Measurements from ENCODE around the gene TPM4. TPM values are rescaled to one million over a fixed set of nuclear protein-coding genes. Genes with fewer than 3 reads are reported as not detected.

Gene TPM4
- total and polyA plus RNA-seq, 2 of the 13 experiments (the other 11 are each of a cell fraction or from before 2014, with no cell fraction given): 180 to 188 TPM

DNA sequence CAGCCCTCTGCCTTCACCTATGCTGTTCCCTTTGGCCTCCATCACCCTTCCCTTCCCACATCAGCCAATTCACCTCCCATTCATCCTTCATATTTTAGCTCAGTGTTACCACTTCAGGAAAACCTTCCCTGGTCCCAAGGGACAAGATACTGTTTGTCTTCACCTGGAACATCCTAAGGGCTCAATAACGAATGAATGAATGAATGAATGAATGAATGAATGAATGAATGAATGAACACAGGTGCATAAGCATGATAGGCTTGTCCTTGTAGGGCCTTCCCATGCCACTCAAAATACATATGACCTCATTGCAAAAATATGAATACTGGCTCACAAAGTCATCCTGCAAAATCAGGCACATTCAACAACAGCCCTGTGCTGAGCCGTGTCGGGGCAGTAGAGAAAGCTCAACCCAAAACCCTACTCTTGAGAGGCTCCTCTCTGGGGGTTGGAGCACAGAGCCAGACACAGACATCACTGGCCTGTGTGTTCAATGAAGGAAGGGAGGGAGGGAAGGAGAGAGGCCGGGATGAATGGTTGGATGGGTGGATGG lies 33.7 kb upstream of the TPM4 start:
- no peak overlapping the region for H3K27ac ChIP-seq (ENCODE audit: extremely low read length, insufficient read depth, low read length)
- no peak overlapping the region for H3K4me3 ChIP-seq (replicated peaks in 1 of 3; ENCODE audit: insufficient read depth in 1 of 3, low read depth in 2 of 3, low read length in 3 of 3)
- no TSS peak for BruUV-seq (replicated peaks)
- no peak overlapping the region for H3K9ac ChIP-seq (ENCODE audit: insufficient read depth, low read depth, low read length)
- no peak overlapping the region for H3K4me2 ChIP-seq (ENCODE audit: low read depth, low read length)
- H3K79me2 ChIP-seq (ENCODE audit: insufficient read depth, low read length): no peaks in the 10 kb centered on the region
- H4K20me1 ChIP-seq (ENCODE audit: insufficient read depth, low read length): no peaks in the 10 kb centered on the region
- H2AFZ ChIP-seq (ENCODE audit: low read length): no peak overlapping the region
- H3K27me3 ChIP-seq (ENCODE audit: control insufficient read depth in 1 of 2, insufficient read depth in 2 of 2, low read length in 2 of 2): peaks cover 0 to 6% of the 10 kb centered on the region in 2 experiments; a peak in 3 of 5 replicates
- DNase-seq (ENCODE audit: low spot score) (no peak), ATAC-seq (no peak), FAIRE-seq (no peak)
- in situ Hi-C loops (cut with HindIII; ENCODE audit: extremely low pct_ligation_motif_present, low pct_unique_long_range_greater_than_20kb): loop anchor here (5.0 to 25.0 kb wide), 2 partner anchors 140 to 345 kb away; no protein-coding TSS in a partner anchor
- CTCF ChIA-PET (ENCODE audit: low intra/inter-chr PET ratio, low total read pairs): interaction anchor here (1.3 to 2.4 kb wide), 2 partner anchors 17 to 140 kb away, joined by 5 to 40 read pairs; no protein-coding TSS in a partner anchor
- POLR2A ChIA-PET: interaction anchor here (1.4 kb wide), 1 partner anchor 142 kb away, joined by 9 read pairs; the partner anchor contains the start of gene FAM32A
- intact Hi-C loops (cut with micrococcal nuclease; ENCODE audit: unreplicated experiment): no loop called here
- no peaks in the 10 kb centered on the region for H3K9me3 ChIP-seq (ENCODE audit: low read length)
- H3K36me3 ChIP-seq (replicated peaks in 1 of 2; ENCODE audit: control insufficient read depth in 1 of 2, insufficient read depth in 2 of 2, low read length in 2 of 2): no peaks in the 10 kb centered on the region
- TF ChIP-seq ZNF274 (CRISPR knock-in tag; IDR thresholded peaks at IDR 0.05) (no peak), MTA3 (CRISPR knock-in tag; IDR thresholded peaks at IDR 0.05) (no peak), GTF3A (CRISPR knock-in tag; conservative IDR thresholded peaks at IDR 0.05) (no peak), ZNF510 (CRISPR knock-in tag; IDR thresholded peaks at IDR 0.05; ENCODE audit: low read depth) (no peak), ZNF607 (CRISPR knock-in tag; IDR thresholded peaks at IDR 0.05; ENCODE audit: borderline replicate concordance) (no peak), ZNF30 (CRISPR knock-in tag; IDR thresholded peaks at IDR 0.05) (no peak), ZNF24 (IDR thresholded peaks at IDR 0.05) (0 out of 2 replicates have a peak, but pooled peaks have one; percentile 58), NFE2L2 (IDR thresholded peaks at IDR 0.05; ENCODE audit: low read length) (no peak)
- 0% methylated on average over 4 of the region's 4 CpGs for WGBS (ENCODE audit: low lambda C conversion rate)
- H3K4me1 ChIP-seq (ENCODE audit: insufficient read depth, low read length): peaks cover 17% of the 10 kb centered on the region

DNA sequence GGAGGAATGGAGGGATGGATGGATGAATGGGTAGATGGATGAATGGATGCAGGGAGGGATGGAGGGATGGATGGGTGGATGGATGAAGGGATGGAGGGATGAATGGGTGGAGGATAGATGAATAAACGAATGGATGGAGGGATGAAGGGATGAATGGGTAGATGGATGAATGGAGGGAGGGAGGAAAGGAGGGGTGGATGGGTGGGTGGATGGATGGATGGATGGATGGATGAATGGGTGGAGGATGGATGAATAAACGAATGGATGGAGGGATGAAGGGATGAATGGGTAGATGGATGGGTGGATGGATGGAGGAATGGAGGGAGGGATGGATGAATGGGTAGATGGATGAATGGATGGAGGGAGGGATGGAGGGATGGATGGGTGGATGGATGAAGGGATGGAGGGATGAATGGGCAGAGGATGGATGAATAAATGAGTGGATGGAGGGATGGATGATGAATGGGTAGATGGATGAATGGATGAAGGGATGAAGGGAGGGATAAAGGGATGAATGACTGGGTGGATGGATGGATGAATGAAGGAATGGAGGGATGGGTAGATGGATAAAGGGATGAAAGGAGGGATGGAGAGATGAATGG lies 33.0 kb upstream of the TPM4 start:
- ChIA-PET POLR2A (no interaction called here), CTCF (ENCODE audit: low intra/inter-chr PET ratio, low total read pairs) (interaction anchor here (2.4 kb wide), 1 partner anchor 139 kb away, joined by 40 read pairs; no protein-coding TSS in a partner anchor)
- 0% methylated on average over 2 of the region's 2 CpGs for WGBS (ENCODE audit: low lambda C conversion rate)
- intact Hi-C loops (cut with micrococcal nuclease; ENCODE audit: unreplicated experiment): no loop called here
- no peak overlapping the region for H3K9ac ChIP-seq (ENCODE audit: insufficient read depth, low read depth, low read length)
- no peak overlapping the region for H3K4me3 ChIP-seq (replicated peaks in 1 of 3; ENCODE audit: insufficient read depth in 1 of 3, low read depth in 2 of 3, low read length in 3 of 3)
- H3K4me2 ChIP-seq (ENCODE audit: low read depth, low read length): no peak overlapping the region
- TF ChIP-seq ZNF331 (CRISPR knock-in tag; IDR thresholded peaks at IDR 0.05): no peak
- no peak for TF ChIP-seq YEATS4 (CRISPR knock-in tag; IDR thresholded peaks at IDR 0.05; ENCODE audit: borderline replicate concordance)
- in situ Hi-C loops (cut with HindIII; ENCODE audit: extremely low pct_ligation_motif_present, low pct_unique_long_range_greater_than_20kb): loop anchor here (5.0 to 25.0 kb wide), 2 partner anchors 139 to 344 kb away; no protein-coding TSS in a partner anchor
- H3K4me1 ChIP-seq (ENCODE audit: insufficient read depth, low read length): peaks cover 17% of the 10 kb centered on the region
- no TSS peak for BruUV-seq (replicated peaks)
- DNase-seq (ENCODE audit: low spot score): no peak
- peaks cover 0 to 2% of the 10 kb centered on the region in 2 experiments; a peak in 2 of 5 replicates for H3K27me3 ChIP-seq (ENCODE audit: control insufficient read depth in 1 of 2, insufficient read depth in 2 of 2, low read length in 2 of 2)
- no peak overlapping the region for H2AFZ ChIP-seq (ENCODE audit: low read length)
- H4K20me1 ChIP-seq (ENCODE audit: insufficient read depth, low read length): no peaks in the 10 kb centered on the region
- H3K36me3 ChIP-seq (replicated peaks in 1 of 2; ENCODE audit: control insufficient read depth in 1 of 2, insufficient read depth in 2 of 2, low read length in 2 of 2): no peaks in the 10 kb centered on the region
- no peak overlapping the region for H3K27ac ChIP-seq (ENCODE audit: extremely low read length, insufficient read depth, low read length)
- FAIRE-seq: no peak
- no peaks in the 10 kb centered on the region for H3K9me3 ChIP-seq (ENCODE audit: low read length)
- H3K79me2 ChIP-seq (ENCODE audit: insufficient read depth, low read length): no peaks in the 10 kb centered on the region
- no peak for ATAC-seq

Measured in HepG2 (cell line).